ENCODE results near the gene HBS1L.

DNA sequence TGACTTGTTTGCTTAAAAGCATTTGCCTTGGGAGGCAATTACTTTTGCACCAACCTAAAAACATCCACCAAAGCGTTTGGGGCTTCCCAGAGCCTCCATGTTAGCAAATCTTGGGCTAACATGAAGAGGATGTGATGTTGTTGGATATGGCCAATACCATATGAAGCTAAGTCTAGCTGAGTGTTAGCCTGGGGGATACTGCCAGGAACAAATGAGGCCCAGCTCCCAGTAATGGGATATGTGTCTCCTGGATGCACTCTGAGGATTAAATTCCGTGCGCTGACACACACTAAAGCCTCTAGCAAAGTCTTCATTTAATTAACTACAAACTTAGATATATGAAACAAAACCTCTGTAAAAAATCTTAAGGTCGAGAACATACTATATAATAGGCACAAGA, 35.3 kb upstream of the HBS1L start:
- TF ChIP-seq IRF3 (IDR thresholded peaks at IDR 0.05; ENCODE audit: low read depth, low read length) (no peak), POLR2AphosphoS5 (IDR thresholded peaks at IDR 0.05; ENCODE audit: low read depth, low read length) (no peak), GABPA (IDR thresholded peaks at IDR 0.05; ENCODE audit: low read depth) (no peak), EZH2phosphoT487 (IDR thresholded peaks at IDR 0.05; ENCODE audit: borderline replicate concordance, low read depth) (no peak), NFIC (IDR thresholded peaks at IDR 0.05; ENCODE audit: borderline replicate concordance) (no peak)
- TF ChIP-seq, protein P1, sequence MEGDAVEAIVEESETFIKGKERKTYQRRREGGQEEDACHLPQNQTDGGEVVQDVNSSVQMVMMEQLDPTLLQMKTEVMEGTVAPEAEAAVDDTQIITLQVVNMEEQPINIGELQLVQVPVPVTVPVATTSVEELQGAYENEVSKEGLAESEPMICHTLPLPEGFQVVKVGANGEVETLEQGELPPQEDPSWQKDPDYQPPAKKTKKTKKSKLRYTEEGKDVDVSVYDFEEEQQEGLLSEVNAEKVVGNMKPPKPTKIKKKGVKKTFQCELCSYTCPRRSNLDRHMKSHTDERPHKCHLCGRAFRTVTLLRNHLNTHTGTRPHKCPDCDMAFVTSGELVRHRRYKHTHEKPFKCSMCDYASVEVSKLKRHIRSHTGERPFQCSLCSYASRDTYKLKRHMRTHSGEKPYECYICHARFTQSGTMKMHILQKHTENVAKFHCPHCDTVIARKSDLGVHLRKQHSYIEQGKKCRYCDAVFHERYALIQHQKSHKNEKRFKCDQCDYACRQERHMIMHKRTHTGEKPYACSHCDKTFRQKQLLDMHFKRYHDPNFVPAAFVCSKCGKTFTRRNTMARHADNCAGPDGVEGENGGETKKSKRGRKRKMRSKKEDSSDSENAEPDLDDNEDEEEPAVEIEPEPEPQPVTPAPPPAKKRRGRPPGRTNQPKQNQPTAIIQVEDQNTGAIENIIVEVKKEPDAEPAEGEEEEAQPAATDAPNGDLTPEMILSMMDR (IDR thresholded peaks at IDR 0.05), result no peak
- TF ChIP-seq, protein P2, sequence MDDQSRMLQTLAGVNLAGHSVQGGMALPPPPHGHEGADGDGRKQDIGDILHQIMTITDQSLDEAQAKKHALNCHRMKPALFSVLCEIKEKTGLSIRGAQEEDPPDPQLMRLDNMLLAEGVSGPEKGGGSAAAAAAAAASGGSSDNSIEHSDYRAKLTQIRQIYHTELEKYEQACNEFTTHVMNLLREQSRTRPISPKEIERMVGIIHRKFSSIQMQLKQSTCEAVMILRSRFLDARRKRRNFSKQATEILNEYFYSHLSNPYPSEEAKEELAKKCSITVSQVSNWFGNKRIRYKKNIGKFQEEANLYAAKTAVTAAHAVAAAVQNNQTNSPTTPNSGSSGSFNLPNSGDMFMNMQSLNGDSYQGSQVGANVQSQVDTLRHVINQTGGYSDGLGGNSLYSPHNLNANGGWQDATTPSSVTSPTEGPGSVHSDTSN (IDR thresholded peaks at IDR 0.05), result no peak
- TF ChIP-seq, protein P3, sequence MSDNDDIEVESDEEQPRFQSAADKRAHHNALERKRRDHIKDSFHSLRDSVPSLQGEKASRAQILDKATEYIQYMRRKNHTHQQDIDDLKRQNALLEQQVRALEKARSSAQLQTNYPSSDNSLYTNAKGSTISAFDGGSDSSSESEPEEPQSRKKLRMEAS (IDR thresholded peaks at IDR 0.05; ENCODE audit: low read depth), result no peak
